G401.6 (cell line): ENCODE results near the gene METRNL.

ENCODE experiments used
- FAIRE-seq: peaks from 2 replicates; lab custom pipeline; 2012; peaks lifted over from hg19 to GRCh38; lab: Jason Lieb, UNC

METRNL gene

DNA sequence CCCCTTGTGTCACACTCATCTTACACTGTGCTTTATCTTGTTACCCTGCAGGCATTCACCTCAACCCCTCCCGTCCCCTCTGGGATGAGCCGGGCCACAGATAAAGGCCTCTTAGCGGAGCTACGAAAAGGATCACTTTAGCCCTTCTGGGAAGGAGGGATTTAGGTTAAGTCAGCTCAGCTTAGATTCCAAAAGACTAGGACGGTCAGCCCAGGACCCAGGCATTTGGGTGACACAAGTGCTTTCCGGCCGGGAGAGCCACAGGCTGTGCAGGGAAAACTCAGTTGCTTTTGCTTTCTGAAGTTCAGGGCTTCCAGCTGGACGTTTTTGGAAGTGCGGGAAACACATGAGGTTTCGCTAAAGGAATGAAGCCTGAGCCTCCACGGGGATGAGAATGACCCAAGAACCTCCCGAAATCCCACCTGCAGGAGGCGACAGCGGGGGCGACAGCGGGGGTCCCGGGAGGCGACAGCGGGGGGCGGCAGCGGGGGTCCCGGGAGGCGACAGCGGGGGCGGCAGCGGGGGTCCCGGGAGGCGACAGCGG lies 11.6 kb upstream of the METRNL start:
- peak; percentile 73 for FAIRE-seq

DNA sequence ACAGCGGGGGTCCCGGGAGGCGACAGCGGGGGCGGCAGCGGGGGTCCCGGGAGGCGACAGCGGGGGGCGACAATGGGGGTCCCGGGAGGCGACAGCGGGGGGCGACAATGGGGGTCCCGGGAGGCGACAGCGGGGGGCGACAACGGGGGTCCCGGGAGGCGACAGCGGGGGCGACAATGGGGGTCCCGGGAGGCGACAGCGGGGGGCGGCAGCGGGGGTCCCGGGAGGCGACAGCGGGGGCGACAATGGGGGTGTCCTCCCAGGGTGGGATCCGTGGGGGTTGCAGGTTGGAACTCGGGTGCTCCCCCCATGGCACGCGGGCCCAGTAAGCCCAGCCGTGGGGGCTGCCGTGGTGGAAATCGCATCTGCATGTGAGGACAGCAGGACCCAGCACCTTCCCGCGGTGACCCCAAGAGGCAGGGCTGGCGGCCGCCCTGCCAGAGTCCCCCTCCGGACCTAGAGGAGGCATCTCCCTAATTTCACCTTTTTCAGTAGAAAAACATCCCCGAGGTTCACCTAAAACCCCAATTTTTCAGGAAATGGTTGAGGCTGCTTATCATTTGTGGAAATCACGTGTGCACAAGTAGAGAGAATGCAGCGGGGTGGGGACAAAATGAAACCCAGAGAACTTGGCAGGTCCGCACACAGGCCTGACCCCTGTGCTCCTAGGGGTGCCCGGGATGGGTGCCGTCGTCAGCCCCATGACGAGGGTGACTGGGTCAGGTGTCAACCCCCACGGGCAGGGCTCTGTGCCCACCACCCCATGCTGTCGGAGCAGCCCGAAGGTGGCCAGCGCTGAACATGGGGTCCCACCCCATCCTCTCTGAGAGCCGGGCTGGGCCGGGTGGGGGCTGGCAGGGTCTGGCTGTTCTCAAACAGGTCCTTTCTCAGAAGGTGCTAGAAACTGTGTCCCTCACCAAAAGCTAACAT lies 10.5 kb upstream of the METRNL start:
- no peak for FAIRE-seq

DNA sequence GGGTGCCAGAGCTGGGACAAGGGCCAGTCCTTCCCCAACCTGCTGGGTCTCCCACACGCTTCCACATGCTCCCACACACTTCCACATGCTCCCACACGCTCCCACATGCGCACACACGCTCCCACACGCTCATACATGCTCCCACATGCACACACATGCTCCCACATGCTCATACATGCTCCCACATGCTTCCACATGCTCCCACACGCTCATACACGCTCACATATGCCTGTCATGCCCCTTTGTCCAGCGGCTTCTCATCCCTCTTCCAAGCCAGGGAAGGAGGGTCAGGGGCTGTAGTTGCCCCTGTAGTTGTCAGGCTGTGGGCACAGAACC lies 9.9 kb upstream of the METRNL start:
- no peak for FAIRE-seq

DNA sequence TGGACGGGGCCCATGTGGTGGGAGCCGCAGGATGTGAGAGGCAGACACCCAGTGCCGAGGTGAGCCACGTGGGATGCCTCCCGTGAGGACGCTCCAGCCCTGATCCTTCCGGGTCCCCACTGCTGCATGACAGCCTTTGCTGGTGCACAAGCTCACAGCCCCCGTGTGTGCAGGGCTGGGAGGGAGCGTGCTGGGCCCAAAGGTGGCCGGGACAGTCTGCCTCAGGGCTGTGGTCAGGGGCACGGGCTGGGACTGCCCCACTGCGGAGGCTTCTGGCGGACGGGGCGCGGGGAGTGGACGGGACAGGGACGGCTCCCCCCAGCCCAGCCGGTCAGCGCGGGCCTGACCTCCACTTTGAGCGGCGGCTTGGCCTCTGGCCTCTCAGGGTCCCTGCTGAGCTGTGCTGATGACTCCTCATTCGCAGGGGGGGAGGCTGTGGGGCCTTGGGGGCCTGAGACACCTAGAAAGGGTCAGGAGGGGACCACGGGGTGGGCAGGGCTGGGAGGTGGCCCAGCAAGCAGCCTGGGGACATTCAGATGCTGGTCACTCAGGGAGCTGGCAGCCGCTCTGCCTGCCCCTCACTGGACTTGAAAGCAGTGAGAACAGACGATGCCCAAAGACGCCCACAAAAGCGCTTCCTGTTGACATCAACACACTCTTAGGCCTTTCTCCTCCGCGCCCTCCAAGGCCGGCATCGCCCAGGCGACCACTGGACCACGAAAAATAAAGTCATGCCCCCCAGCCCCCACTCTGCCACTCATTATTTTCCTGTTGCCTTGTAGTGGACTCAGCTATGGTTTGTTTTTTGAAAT lies 9.3 kb upstream of the METRNL start:
- FAIRE-seq = no peak

DNA sequence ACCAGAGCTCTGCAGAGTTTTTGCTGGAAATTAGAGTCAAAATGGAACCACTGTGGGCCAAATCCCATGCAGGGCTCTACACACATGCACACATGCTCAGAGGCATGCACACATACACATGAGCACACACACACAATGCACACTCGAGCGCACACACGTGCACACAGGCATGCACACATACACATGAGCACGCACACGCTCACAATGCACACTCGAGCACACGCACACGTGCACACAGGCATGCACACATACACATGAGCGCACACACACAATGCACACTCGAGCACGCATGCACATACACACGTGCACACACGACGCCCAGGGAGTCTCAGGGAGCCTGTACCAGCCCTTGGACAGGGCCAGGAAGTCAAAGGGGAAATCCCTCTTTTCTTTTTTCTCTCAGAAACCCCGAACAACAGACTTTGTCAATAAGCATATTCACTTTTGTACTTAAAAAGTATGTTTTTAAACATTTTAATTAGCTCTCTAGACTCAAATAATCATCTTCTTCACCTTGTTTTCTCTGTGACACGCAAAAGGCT lies 8.5 kb upstream of the METRNL start:
- no peak for FAIRE-seq

DNA sequence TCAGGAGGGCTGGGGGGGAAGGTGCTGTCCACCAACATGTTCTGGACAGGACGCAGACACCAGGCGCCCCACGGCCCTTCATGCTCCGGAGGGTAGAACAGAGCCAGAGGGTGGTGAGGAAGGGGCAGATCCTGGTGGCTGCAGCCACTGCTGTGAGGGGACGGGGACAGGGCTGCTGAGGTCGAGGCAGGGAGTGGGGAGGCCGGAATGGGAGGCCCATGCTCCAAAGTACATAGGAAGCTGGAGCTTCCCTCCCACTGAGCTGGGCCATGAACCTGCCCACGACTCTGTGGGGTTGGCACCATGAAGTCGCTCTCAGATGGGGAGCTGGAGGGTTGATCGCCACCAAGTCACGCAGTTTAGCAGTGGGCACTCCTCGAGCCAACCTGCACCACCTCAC lies 8.0 kb upstream of the METRNL start:
- no peak for FAIRE-seq

DNA sequence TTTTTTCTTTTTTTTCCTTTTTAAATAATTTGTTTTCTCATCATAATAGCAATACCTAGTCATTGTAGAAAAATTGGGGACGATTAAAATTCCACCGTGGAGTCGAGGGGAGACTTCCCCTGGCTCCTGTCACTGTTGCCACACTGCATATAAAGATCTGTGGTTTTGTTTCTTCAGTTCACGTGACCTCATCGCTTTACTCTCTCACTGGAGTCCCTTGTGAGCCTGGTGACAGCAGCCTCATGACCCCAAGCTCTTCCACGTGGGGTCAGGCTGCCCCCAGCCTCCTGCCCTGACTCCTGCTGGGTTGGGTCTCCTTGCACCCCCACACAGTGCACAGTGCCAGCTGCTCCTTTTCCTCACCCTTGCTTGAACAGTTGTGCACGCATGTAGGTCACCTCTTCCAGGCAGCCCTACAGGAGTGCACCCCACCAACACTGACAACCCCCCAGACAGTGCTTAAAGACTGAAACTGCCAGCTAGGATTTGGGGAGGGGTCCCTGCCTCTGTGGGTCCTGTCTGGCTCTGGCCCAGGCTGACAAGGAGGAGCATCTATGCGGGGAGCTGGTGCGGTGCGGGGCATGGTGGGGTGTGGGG lies 7.3 kb upstream of the METRNL start:
- FAIRE-seq = no peak

DNA sequence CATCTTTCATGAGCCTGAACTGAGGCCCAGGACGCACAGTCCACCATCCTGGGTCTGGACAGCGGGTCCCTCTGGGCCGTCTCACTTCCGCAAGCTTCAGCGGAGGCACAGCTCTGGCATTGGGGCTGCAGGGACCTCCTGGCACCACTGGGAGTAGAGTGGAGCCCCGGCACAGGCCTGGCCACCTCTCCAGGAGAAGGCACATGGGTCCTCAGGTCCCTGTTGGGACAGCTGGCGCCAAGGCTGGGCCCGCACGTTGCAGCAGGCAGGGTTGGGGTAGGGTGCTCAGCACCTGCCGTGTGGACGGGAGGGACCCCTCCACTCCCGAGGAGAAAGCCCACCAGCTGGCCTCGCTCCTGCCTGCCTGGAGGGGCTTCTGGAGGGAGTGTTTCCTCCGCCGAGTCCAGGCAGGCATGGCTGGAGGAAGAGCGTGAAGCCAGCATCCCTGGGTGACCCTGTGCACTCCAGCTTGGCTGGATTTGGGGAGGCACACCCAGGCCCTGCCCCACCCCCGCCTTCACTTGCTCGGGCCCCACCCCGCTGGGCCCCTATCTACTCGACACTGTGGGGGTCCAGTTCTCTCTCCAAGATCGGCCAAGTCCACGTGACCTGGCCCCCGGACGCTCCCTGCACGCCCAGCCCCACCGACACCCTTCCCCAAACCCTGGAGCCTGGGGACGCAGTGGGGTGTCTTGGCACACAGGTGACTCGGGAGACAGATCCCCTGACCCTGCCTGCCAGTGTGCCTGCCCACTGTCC lies 6.6 kb upstream of the METRNL start:
- no peak for FAIRE-seq

DNA sequence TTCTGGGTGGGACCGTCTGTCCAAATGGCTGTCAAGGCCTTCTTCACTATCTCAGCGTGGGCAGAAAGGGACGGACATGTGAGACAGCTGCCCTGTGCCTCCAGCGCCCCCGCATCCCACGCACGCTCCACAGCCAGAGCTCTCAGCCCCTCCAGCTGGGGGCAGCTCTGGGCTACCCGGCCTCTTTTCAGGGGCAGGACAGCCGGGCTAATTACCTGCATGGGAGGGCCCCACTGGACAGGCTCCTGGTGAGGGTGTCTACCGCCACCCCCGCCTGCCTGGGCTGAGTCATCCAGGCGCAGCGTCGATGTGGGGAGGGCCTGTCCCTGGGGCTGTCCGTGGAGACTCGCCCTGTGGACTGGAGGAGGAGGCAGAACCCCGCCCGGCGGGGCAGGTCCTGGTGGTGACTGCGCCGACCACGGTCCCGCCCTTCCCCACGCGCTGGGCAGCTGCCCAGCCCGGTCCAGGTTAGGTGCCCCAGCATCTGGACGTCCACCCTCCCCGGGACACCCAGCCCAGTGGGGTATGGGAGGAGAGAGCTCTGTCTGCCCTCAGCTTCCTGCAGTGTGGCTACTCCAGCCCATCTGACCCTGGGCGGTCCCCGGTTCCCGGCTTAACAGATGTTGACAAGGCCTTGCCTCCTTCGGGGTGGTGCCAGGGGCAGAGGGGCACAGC lies 5.9 kb upstream of the METRNL start:
- no peak for FAIRE-seq

DNA sequence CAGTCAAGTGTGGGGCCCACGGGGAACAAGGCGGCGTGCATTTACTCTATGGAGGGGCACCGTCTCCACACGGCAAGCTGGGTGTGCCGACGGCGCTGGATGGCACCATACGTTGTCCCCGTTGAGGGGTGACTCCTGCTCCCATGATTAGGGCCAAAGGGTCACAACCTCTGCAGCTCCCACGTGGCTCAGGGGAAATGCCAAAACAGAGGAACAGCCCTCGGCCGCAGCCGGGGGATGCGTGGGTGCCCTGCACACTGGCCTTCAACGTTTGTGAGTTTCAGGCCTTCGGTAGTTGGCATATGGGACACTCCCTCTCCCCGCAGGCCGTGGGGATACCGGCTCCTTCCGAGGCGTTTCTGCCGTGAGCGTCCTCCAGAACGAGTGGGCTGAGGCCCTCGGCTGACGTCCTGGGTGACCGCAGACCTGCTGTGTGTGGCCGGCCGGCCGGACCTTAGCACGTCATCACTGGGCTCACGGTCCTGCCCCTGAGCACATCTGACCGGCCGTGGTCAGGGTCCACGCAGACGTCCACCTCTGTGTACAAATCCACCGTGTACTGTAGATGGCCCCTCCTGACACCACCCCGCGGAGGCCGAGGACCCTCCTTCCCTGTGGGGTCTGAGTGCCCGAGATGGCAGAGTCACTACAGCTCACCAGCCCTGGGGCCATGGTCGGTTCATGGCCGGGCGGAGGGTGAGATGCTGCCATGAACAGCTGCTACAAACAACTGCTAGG lies 4.8 kb upstream of the METRNL start:
- FAIRE-seq = no peak

DNA sequence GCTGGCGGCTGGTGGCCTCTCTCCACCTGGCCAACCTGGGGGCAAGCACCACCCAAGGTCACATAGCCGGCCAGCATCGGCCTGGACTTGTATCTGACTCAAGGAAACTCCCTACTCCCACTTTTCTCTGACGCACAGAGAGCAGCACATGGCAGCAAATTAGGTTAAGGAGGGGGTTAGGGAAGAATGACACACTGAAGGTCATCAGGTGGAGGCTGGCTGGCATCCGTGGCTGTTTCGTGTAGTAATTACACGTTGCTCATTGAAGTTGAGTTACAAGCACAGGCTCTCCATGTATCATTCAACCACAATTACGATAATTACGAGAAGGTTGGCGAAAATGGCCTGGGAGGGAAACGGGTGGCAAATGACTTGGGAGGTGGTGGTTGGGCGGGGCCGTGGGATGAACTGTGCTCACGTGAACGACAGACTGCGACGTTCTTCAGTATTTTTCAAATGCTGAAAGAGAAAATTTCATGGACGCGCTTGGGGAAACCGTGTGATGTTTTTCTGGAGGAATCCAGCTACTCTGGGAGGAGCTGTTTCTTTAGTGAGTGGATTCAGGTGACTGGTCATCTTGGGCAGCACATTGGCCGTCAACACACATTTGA lies 4.0 kb upstream of the METRNL start:
- FAIRE-seq = no peak

DNA sequence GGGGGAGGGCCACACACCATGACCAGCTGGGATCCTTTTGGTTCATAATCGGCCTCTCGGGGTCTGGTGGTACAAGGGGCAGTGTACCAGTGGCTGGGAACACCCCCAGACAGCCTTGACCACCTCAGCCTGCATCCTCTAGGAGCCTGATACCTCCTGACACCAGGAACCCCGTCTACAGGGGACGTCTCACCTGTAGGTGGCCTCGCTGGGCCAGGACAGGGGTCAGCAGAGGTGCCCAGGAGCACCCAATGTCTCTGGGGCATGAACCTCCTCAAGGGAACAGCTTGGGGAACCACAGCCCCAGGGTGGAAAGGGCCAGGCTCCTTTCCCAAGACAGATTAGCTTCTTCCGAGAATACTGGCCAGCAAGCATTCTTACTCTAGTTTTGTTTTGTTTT lies 2.5 kb upstream of the METRNL start:
- FAIRE-seq = no peak

DNA sequence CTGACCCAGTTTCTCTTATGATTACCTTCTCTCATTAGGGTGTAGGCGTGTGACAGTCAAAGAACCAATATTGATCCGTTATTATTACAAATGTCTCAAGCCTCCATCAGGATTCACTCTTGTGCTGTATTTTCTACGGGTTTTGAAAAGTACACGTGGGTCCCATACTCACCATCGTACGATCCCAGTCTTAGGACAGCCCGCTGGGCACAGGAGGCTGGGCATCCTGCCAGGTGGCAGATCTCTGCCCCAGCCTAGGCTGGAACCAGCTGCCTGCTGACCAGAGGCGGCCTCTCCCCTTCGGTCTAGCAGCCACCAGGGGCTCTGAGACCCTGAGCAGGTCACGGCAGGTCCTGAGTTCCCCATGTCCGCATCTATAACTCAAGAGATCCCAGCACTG lies 2.0 kb upstream of the METRNL start:
- FAIRE-seq = no peak

DNA sequence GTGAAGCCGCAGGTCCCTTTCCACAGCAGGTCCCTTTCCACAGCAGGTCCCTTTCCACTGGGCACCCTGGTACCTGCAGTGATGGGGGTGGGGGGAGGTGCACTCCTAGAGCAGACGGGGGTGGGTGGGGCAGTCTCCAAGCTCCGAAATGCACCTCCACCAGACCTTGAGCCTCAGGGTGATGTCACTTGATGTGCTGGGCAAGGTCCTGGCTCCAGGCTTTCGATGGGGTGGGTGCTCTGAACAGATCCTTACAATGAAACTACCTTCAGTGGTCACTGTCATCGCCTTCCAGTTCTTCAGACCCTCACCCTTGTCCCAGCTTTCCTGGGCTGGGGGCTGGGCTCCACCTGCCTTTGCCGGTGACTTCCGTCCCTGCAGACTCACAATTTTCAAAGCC lies 1.5 kb upstream of the METRNL start:
- no peak for FAIRE-seq

DNA sequence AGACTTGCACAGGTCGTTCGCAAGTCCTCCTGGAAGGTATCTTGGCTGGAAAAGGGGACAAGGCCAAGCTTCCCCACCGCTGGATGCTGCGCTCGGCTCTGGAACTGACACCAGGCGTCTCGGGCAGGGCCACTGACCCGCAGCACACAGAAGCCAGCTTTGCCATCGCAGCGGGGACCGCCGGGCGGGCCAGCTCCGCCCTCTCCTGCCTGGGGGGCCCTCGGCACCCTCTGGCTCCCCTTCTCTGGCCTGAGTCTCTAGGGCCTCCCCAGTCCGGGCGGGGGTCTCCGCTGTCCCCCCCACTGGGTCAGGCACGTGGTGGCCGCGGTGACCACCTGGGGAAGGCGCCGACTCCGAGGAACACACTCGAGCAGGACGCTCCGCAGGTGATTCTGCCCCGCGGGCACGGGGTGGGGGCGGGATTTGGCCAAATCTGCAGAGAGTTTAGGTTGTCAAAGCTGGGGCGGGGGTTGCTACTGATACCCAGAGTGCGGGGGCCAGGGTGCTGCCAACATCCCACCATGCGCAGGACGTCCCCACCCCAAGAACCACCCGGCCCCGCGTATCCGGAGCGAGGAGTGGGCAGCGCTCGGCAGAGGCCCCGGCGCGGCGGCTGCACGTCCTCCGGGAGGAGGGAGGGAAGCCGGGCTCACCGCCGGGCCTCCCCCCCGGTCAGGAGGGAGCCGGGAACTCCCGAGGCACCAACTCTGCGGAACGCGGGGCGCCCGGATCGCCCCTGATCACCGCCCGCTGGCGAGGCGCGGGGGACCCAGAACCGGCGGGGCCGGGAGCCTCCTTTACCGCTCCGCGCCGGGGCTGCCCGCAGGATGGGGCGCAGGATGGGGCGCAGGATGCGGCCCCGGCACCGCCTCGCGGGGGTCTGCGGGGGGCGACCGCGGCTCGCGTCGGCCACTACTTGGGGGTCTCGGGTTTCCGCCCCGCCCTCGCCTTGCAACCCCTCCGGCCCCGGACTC lies 744 bp upstream of the METRNL start:
- no peak for FAIRE-seq

DNA sequence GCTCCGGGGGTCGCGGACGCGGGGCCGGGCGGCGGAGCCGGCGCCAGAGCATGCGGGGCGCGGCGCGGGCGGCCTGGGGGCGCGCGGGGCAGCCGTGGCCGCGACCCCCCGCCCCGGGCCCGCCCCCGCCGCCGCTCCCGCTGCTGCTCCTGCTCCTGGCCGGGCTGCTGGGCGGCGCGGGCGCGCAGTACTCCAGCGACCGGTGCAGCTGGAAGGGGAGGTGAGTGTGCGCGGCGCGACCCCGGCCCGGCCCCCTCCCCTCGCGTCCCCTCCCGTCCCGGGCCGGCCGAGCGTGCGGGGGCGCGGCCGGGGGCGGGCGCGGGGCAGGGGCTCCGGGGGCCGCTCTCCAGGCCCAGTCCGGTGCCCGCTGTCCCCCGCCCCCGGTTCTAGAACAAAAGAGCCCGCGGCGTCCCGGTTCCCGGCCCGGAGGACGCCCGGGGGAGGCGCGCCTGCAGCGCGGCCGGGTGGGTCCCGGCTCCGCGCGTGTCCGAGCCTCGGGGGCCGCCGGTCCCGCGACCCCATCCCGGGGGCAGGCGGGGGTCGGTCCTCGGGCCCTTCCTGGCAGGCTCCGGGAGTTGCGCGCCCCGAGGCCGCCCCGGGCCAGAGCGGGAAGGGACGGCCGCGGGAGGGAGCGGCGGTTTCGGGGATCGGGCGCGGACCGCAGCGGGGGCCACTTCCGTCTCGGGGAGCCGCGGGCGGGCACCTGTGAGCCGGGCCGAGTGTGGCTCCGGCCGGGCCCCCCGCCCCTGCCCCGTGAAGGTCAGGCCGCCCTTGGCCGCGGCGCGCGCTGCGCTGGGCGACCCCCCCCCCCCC lies 563 bp downstream of the METRNL start:
- no peak for FAIRE-seq

DNA sequence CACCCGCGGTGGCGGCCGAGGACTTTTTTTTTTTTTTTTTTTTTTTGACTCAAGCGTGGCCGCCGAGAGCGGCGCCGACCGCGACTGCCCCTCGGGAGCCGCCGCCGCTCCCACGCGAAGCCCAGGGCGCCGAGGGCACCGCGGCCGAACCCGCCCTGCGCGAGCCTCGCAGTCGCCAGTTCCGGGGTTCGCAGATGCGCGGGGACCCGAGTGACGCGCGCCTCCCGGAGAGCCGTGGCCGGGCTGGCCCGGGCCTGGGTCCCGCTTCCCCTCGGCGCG lies 1.1 kb downstream of the METRNL start:
- no peak for FAIRE-seq
